GM21515 (cell line): Measurements from ENCODE around the gene TMBIM4.

ENCODE experiments used
- ATAC-seq: cut with Tn5 transposase; IDR thresholded peaks from one replicate; pipeline ENCODE4 v1.9.1; 2021; ENCODE audit not compliant: unreplicated experiment

TMBIM4 gene

DNA sequence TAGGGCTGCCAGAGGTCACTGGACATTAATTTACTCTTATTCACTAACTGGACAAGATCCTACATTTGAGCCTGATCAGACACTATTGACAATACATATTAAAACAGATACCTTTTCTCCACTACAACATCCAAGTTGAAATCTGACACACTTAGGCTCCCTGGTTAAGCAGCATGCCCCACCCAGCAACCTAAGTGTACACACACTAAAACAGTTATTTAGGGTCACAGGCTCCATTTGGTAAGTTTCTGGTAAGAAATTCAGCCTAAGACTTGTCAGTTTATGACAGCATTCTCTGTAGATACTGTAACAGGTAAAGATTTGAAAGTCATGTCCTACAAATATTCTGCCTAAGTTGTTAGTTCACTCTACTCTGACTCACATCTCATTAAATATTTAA lies 27.0 kb downstream of the TMBIM4 start:
- ATAC-seq: no peak

DNA sequence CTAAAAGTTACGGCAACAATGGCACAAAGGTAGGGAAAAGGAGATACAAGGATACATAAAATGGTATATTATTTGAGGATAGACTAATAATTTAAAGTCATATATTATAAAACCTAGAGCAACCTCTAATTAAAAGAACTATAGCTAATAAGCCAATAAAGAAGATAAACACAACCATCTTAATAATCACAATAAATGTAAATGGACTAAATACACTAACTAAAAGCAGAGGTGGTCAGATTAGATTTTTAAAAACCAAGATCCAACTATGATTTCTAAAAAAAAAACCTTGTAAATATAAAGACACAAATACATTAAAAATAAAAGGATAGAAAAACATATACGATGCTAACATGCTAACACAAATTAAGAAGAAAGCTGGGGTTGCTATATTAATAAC lies 28.5 kb downstream of the TMBIM4 start:
- no peak for ATAC-seq

DNA sequence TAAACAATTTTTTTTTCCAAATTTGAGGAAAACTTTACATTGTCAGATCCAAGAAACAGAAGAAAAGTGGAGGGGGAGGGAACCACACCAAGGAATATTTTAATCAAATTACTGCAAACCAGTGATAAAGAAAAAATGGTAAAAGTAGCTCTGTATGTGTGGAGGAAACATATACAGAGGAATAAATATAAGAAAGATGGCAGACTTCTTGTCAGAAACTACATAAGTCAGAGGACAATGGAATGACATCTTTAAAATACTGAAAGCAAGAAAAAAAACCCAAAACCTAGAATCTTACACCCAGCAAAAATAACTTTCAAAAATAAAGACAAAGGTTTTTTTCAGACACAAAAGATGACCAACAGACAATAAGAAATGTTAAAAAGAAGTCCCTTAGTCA lies 29.1 kb downstream of the TMBIM4 start:
- no peak for ATAC-seq

DNA sequence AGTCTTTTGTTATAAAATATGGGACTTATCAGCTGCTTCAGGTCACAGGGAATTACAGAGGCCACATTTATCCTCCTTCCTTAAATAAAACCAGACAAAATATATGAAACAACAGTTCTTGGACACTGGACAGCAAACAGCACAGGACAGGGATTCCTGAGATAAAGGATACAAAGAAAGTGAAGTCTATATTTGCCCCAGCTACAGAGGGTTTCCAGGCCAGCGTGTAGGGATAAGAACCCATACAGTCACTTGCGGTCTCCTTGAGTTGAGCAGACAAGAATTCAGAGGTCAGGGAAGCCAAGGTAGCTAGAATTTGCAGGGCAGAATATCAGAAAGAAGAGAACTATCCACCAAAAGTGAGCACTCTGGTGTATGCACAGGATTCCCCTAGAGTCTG lies 30.5 kb downstream of the TMBIM4 start:
- no peak for ATAC-seq

DNA sequence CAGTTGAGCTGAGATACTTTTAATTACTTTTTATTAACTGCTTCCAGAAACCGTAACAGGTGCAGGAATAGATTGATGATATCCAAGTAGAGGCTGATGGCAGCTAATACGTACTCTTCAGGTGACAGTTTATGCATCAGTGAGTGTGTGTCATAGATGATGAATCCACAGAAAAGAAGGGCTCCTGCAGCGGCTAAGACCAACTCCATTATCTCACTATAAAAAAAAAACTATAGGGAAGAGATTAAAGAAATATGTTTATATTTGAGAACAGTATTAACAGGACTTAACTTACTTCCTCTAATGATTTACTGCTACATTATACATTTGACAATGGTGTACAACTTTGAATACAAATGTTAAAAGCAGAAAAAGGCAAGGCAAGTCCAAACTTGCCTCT lies 31.9 kb downstream of the TMBIM4 start:
- no peak for ATAC-seq

DNA sequence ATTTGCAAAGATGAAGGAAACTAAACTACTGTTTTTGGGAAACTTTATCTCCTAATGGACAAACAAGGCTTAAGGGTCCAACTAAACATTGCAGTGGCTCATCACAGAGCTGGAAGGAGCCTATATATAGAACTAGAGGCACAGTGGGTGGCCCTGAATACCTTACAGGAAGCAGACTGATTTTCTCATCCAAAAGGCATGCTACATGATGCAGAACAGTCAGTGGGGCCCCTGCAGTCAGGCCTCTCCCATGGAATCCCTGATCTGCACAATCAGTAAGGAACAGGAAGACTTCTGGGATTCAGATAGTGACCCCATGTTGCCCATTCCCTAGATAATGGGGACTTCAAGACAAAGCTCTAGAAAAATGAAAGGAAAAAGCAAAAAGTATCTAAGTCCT lies 37.4 kb downstream of the TMBIM4 start:
- no peak for ATAC-seq

DNA sequence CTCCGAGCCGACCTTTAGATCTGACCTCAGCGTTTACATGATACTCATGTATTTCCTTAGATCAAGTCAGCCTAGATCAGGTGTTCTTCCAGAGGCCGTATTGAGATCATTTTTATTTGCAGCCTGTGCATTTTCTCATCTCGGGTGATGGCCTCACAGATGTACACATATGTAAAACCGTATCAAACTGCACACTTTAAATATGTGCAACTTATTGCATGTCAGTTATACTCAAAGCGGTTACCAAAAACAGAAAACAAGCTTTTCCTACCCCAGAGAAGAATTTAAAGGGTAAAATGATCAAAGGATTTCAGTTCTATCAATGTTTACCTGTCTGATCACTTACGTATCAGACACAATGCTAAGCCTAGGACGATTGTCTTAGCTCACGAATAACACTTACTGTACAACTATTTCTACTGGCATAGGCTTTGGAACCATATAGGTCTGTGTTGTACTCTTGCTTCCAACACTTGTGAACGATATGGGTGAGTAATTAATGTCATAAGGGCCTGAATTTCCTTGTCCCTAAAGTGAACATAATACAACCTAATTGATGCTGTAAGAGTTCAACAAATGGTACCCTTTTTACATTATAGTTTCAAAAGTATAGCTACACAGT lies 38.6 kb downstream of the TMBIM4 start:
- ATAC-seq: no peak

DNA sequence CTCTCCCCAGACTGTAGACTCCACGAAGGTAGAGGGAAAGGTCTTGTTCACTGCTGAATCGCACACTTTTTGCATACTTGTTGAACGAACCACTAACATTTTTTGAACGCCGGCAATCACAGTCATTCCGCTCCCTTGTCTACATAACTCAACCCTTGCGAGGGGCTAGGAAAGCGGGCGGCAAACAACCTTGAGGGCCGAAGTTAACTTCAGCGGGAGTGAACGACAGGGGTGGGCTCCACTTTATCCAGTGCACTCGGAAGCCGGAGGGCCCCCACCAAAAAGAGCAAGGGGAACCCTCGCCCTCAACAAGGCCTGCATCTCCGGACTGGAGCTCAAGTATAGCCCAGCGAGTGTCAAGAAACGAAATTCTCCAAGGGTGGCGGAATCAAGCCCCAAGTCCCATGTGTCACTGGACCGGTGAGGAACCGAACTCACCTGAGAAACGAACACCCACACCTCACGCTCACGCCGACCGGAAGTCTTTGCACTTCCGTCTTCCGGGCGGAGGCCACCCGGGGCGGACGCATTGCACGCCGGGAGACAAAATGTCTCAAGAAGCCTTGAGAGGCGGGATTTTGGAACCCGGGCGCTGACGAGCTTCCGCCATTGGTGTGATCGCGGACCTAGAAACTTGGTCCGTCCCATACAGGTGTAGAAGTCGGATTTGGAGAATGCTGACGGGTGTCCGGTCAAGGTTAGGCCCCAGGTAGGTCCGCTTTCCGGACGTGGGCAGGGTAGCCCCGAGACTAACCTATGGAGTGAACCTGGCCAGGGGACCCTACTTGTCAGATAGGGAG lies 39.3 kb downstream of the TMBIM4 start, which contains the start of gene LLPH:
TSS of gene LLPH (minus strand) at position 484 of the 800 bp plus-strand sequence. CDS start 1,644 bp downstream, outside the sequence.
- ATAC-seq: peak; percentile 98

DNA sequence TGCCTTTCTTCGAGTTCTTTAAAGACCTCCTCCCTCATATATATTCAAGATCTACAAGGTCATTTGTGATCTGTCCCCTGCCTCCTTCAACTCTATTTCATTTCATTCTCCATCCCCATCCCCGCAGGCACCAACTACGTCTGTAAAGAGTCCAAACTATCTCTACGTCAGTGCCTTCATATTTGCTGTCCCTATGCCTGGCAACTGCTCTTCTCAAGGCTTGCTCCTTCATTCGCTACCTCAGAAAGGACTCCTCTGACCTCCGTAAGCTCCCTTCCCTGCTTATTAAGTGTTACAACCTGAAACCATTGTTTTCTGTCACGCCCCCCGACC lies 39.9 kb downstream of the TMBIM4 start:
- ATAC-seq: no peak

DNA sequence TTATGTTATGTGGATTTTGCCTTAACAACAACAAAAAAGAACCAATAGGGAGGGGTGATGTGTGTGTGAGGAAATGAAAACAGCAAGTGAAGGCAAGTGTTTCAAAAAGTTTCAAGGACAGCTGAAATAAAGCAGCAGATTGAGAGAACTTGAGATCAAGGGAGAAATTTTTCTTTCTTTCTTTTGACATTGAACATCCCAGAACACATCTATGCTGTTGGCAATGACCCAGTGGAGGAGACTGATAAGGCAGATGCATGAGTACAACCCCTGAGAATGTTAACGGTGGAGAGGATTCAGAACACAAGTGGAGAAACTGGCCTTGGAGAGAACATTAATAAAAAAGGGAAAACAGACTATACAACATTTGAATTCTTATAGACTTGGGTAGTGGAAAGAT lies 42.1 kb downstream of the TMBIM4 start:
- no peak for ATAC-seq

DNA sequence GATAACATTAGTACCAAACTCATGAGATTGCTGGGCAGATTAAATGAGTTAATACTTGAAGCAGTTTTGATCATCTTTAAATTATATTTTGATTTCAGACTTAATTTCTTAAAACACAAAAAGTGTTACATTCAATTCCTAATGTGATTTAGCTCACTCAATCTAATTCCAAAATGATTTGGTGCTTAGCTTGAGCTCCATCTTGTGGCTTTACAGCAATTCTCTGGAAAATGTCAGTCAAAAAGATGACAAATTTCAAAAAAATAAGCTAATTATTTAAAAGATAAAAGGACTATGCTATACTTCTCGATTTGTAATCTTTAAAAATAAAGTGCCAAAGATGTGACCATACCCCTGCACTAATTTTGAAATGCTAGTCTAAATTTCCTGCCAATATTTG lies 49.3 kb downstream of the TMBIM4 start:
- ATAC-seq: no peak

DNA sequence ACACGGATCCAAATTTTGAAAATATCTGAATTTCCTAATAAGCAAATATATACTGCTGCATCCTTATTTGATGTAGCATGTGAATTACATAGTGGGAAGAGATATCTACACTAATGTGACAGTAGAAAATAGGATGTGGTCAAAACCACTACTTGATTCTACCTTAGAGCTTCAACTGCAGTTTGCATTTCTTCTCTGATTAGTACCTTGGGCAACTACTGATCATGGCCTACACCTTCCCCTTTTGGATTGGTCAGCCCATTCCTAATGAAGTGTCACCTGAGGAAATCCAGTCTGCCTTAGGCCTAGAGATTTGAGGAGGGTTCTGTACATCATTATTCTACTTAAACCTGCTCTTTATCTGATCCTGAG lies 49.9 kb downstream of the TMBIM4 start:
- no peak for ATAC-seq

DNA sequence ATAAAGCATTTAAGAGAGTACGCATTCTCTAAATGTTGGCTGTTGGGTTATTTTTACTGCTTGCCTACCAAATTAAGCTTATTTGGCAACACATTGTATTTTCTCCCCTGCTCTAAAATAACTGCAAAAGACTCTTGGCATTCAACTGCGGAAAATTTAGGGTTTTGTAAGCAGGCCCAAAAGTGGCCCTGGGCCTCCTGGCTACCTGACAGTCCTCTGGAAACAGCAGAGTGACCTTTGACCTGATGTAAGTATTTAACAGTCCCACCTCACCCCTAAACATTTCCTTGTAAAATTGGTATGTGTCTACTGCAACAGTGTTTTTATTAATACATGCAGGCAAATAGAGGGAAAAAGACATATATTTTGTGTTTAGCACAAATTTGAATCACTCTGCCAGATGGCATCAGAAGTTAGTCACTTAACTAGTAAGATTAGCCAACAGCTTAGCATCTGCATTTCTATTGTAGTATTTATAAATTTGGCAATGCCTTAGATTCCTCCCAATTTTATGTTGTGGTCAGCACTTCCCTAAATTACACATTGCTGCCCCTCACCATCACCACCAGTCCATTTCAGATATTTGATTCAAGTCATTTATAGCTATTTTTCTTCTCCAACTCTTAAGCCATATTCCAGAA lies 50.4 kb downstream of the TMBIM4 start:
- ATAC-seq: no peak

DNA sequence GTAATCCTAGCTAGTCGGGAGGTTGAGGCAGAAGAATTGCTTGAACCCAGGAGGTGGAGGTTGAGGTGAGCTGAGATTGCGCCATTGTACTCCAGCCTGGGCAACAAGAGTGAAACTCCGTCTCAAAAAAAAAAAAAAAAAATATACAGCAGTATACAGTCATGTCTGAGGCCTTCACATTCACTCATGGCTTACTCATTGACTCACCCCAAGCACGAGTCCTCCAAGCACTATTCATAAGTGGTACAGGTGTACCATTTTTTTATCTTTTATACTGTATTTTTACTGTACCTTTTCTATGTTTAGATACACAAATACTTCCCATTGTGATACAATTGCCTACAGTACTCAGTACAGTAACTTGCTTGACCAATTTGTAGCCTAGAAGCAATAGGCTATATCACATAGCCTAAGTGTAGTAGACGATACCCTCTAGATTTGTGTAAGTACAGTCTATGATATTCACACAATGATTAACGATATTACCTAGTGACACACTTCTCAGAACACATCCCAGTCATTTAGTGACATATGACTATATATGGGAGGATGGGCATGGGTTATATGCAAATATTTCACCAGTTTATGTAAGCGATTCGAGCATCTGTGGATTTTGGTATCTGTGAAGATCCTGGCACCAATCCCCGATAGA lies 51.4 kb downstream of the TMBIM4 start:
- no peak for ATAC-seq

DNA sequence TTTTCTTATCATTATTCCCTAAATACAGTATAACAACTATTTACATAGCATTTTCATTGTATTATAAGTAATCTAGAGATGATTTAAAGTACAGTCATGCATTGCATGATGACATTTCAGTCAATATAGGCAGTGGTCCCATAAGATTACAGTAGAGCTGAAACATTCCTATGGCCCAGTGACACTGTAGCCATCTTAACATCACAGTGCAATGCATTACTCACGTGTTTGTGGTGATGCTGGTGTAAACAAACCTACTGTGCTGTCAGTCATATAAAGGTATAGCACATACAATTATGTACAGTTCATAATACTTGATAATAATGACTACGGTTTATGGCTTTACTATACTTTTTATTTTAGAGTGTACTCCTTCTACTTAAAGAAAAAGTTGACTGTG lies 52.6 kb downstream of the TMBIM4 start:
- no peak for ATAC-seq

DNA sequence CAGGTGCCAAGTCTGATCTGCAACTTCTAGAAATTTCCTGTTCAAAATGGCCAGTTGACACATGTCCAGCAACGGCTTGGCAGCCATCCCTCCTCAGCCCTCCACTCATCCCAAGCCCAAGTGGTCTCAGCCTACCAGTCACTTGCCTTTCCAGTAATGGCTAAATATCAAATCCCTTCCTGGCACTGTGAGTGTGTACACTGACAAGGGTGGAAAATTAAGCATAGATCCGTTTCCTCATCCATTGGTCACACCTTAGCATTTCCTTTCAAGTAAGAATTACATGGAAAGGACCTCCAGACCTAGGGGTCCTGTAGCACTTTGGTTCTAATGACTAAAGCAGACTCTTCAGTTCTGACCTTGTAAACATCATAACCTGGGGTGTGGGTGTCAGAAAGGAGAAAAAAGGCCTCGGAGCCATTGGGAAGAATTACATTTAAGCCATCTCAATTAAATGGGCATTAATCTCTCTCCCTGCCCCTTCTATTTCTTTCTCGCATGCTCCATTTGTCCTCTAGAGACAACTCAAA lies 54.7 kb downstream of the TMBIM4 start:
- ATAC-seq: no peak

DNA sequence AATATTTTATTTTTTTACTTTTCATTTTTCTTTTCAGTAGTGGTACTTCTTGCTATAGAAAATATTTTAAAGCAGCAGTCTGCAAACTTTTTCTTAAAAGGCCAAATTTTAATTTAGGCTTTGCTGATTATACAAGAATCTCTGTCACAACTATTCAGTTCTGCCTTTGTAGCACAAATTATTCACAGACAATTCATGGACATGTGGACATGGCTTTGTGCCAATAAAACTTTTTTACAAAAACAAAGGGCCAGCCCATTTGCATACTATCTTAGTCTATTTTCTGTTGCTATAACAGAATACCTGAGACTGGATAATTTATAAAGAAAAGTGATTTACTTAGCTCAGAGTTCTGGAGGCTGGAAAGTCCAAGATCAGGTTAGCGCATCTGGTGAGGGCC lies 56.3 kb downstream of the TMBIM4 start:
- no peak for ATAC-seq

DNA sequence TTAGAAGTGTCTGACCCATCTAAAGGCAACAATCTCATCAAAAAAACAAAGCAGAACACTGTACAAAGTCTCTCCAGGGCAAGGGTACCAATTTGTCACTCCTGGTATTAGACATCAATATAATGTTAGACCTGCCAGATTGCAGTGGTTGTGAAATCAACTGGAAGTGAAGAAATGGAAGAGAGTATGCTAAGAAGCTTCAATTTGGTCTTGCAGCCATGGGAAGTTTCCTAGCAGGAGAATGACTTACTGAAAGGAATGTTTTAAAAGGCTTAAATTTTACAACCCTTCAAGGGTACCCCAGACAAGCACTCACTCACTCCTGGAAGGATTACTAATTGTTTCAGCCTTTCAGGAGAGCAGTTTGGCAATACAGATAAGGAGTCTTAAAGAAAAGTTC lies 58.2 kb downstream of the TMBIM4 start:
- ATAC-seq: no peak

DNA sequence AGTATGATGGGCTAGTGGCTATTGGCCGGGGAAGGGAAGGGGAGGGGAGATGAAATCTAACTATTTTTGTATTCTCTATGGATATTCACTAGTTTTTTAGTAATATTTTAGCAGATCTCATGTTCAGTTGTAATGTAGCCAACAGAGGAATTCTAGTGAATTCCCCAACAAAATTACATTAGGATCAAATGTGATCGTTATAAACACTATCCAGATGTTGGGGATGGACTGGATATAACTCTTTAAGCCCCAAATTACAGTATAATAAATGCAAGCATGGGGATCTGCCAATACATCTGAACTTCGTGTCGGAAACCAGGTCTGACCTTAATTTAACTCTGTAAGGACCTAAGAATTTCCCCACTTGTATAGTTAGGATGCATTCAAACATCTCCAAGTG lies 60.7 kb downstream of the TMBIM4 start:
- no peak for ATAC-seq

DNA sequence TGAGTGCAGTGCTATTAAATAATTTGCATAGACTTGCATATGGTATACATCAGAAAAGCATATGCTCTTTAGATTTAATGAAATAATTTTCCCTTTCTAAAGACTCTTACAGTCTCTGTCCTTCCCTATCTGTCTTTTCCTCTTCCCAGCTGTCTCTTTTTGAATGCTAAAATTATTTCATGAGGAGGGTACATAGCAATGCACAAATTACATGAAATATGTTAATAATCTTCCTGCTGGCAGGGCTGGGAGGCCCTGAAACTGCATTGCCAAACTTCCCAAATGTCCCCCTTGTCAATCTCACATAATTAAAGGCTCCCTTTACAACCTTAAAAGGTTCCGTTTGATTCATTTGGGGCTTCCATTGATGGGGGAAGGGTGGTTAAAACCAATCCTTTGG lies 61.4 kb downstream of the TMBIM4 start:
- no peak for ATAC-seq

DNA sequence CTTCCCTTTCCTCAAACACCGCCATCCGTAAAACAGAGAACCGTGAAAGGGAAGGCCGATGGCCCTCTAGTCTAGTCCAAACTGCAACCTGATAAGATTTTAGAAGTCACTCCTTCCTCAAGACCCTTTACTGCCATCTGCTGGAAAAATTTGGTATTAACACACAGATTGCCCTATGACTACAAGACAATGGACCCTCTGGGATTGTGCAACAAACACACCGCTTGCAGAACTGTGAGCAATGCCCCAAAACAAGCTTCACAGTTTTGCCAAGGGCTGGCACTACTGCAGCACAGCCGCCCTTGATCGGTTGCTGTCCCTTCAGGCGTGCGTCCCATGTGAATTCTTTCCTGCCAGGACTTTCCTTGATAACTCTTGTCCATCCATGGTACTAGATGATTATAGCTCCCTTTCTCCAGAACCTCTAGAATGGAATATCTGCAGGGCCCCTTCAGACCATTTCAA lies 62.3 kb downstream of the TMBIM4 start:
- peak; percentile 95 for ATAC-seq
